Activated T-helper 1 cell treated with anti-CD3 and anti-CD28 coated beads, Interleukin-12 subunit alpha, Interleukin-12 subunit beta, Interleukin-2, Interleukin-4 antibody, amounts not matched to agents 30 ng/mL and 10 ng/mL and 1 ng/mL, durations not matched to agents 14 hours and 24 hours and 36 hours (primary cell): ENCODE measurements around the gene C19orf44. TPM values are rescaled to one million over a fixed set of nuclear protein-coding genes. Genes with fewer than 3 reads are reported as not detected.
"Not testable (repeated sequence)": the region's sequence is repeated elsewhere in the genome, so short reads cannot be mapped to it uniquely, and the experiment has no call there.

Experiments
- DNase-seq: peaks from one replicate; pipeline ENCODE4 v3.0.0; 2021; ENCODE audit warnings: low spot score
- H3K27ac Mint-ChIP-seq: one replicate; pipeline ENCODE4 v1.8.0; 2021; ENCODE audit warnings: mild to moderate bottlenecking, mixed read lengths
- H3K27me3 Mint-ChIP-seq: one replicate; pipeline ENCODE4 v1.8.0; 2022; ENCODE audit warnings: mild to moderate bottlenecking, moderate library complexity, mixed read lengths; ENCODE audit not compliant: insufficient read depth
- H3K36me3 Mint-ChIP-seq: one replicate; pipeline ENCODE4 v1.8.0; 2021; ENCODE audit warnings: low read depth, mixed read lengths
- H3K4me1 Mint-ChIP-seq: one replicate; pipeline ENCODE4 v1.8.0; 2021; ENCODE audit warnings: low read depth, mixed read lengths
- H3K4me3 Mint-ChIP-seq: one replicate; pipeline ENCODE4 v1.8.0; 2021; ENCODE audit warnings: mild to moderate bottlenecking, moderate library complexity, mixed read lengths
- H3K9me3 Mint-ChIP-seq: one replicate; pipeline ENCODE4 v1.8.0; 2021; ENCODE audit warnings: mixed read lengths
- intact Hi-C: fragments of 100-400 bp; cut with micrococcal nuclease; formaldehyde crosslinking; loops from one replicate; pipeline ENCODE4 v1.15.1; 2024
- total RNA-seq: library from RNA; stranded (reverse); gene quantifications from 2 replicates; pipeline ENCODE4 v1.2.3, GENCODE V29; 2022

C19orf44 gene
- total RNA-seq, 1 donor from 2014 or later, result 4.4 TPM

DNA sequence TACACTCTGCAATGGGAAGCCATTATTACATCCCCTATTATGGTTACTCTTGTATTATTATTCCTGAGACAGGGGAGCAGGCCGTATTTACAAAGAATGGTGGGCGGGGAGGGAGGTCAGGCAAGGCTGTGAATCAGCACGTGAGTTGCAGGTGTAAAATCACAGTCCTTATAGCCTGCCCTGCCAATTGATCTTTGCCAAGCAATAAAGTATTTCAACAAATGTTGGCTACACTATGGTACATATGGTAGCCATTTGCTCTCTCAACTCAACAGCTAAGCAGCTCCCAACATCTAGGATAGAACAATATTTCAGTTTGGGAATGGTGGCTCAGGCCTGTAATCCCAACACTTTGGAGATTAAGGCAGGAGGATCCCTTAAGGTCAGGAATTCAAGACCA is 36.5 kb upstream of the C19orf44 start:
- H3K4me1 Mint-ChIP-seq, result peaks cover 35% of the 10 kb centered on the region

DNA sequence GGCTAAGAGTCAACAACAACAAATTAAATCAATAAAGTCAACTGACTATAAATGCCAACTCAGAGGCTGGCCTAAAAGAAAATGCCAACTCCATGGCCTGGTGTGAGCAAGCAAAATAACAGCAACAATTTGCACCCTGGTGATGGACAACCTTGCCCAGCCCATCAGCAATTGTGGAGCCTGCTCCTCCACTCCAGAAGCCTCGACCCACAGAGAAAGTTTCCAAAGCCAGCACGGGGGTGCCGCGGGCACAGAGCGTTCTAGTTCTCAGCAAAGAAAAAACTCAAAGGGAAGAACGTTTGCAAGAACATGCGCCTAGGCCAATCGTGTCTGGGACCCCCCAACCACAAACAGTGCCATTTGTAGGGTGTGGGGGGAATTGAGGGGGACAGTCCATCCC is 35.7 kb upstream of the C19orf44 start:
- intact Hi-C loops, result no loop called here
- H3K4me1 Mint-ChIP-seq, result peaks cover 35% of the 10 kb centered on the region
- H3K9me3 Mint-ChIP-seq, result no peaks in the 10 kb centered on the region
- no peaks in the 10 kb centered on the region for H3K27me3 Mint-ChIP-seq
- no peak for DNase-seq
- no peak overlapping the region for H3K4me3 Mint-ChIP-seq
- no peak overlapping the region for H3K27ac Mint-ChIP-seq
- H3K36me3 Mint-ChIP-seq, result peaks cover 15% of the 10 kb centered on the region

More for the DNA sequence above, 36.5 kb upstream of the C19orf44 start:
- Mint-ChIP-seq H3K27me3 (no peaks in the 10 kb centered on the region), H3K36me3 (peaks cover 15% of the 10 kb centered on the region), H3K4me3 (no peak overlapping the region), H3K9me3 (no peaks in the 10 kb centered on the region), H3K27ac (no peak overlapping the region)
- no peak for DNase-seq
- intact Hi-C loops, result no loop called here

DNA sequence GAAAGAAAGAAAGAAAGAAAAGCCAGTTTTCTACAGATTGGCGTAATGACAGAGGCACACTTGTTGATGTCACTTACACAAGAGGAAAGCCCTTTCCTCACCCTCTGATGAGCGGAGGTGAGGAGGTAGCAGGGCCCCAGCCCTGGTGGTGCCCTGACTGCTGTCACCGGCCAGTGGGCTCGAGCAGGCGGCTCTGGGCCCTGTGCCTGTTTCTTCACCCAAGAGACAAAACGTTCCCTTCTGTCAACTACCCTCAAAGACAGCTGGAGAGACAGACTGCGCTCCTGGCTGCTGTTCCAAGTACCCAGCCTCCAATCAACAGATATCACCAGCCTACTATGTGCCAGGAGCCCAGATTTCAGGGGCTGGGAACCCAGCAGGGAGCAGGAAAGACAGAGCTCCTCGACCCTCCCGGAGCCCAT is 34.6 kb upstream of the C19orf44 start:
- H3K9me3 Mint-ChIP-seq, result no peaks in the 10 kb centered on the region
- H3K27me3 Mint-ChIP-seq, result no peaks in the 10 kb centered on the region
- DNase-seq, result no peak
- H3K4me1 Mint-ChIP-seq, result peaks cover 36% of the 10 kb centered on the region
- H3K36me3 Mint-ChIP-seq, result peaks cover 14% of the 10 kb centered on the region
- intact Hi-C loops, result no loop called here
- H3K4me3 Mint-ChIP-seq, result no peak overlapping the region
- H3K27ac Mint-ChIP-seq, result no peak overlapping the region

DNA sequence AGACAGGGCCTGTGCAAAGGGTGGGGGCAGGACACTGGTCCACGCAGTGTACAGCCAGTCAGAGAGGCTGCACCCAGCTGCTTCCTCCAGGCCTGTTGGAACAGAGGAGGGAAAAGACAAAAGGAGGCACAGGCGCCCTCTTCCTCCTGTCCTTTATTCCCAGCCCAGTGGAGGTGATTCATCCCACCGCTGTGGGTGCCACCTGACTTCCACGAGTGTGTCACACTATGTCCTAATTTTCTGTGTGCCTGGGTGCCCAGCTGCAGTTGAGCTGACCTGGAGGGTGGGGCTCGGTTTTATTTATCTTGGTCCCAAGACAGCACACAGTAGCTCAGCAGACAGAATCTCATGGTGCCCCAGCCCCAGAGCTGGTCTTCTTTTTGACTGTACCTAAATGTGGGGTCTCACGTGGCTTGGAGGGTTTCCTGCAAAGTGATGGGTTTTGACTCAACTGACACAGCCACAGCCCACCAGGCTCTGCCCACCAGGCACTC is 33.4 kb upstream of the C19orf44 start:
- Mint-ChIP-seq H3K27ac (no peak overlapping the region), H3K9me3 (no peaks in the 10 kb centered on the region), H3K4me1 (peaks cover 34% of the 10 kb centered on the region), H3K4me3 (no peak overlapping the region), H3K36me3 (peaks cover 12% of the 10 kb centered on the region), H3K27me3 (no peaks in the 10 kb centered on the region)
- no peak for DNase-seq
- intact Hi-C loops, result no loop called here

DNA sequence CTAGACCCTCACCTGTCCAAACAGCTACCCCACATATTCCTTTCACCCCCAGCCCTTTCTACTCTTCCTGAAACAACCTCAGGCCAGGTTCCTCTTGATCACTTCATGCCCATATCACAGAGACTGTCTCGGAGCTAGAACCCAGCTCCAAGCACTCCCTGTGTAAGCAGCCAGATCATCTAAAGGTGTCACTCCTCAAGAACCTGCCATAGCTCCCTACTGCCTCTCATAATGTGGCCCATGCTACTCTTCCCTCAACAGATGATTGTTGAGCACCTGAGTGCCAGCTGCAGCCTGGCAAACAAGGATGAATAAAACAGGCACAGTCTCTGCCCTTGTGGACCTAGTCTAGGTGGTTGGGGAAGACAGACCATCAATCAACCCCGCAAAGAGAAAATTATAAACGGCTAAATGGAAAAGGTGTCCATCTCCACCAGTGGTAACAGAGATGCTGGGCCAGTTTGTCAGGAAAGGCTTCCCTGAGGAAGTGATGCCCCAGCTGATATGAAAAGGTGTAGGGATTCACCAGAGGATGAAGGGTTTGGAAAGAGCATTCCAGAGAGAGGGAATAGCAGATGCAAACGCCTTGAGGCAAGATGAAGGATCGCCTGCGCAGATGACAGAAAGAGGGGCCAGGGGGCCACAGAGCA is 32.7 kb upstream of the C19orf44 start:
- peaks cover 30% of the 10 kb centered on the region for H3K4me1 Mint-ChIP-seq
- intact Hi-C loops, result no loop called here

DNA sequence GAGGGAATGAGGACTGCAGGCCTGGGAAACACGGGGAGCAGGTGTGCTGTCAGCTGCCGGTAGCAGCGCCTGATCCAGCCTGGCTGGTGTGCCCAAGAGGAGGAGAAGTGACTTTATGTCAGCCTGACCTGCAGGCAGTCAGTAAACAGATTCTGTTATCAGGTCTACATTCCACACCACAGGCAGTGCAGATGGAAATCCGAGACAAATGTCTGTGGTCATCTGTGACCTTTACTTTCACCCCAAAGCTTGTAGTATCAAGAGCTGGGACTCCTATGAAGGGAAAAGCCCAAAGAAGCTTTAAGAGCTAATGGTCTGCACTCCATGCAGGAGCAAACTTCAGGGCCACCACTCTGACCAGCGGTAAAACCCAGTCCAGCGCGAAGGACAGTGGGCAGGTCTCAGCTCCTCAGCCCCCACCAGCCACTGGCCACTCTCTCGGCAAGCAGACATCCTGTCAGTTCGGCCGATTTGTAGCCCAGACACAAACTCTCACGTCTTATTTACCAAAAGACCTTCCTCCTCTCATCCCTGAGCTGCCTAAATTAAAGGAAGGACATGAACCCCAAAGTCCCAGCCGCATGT is 32.1 kb upstream of the C19orf44 start:
- Mint-ChIP-seq H3K9me3 (no peaks in the 10 kb centered on the region), H3K27ac (no peak overlapping the region), H3K27me3 (no peaks in the 10 kb centered on the region), H3K36me3 (peaks cover 9% of the 10 kb centered on the region), H3K4me3 (no peak overlapping the region), H3K4me1 (peaks cover 26% of the 10 kb centered on the region)
- DNase-seq, result no peak
- intact Hi-C loops, result no loop called here

More for the DNA sequence above, 32.7 kb upstream of the C19orf44 start:
- Mint-ChIP-seq H3K27me3 (no peaks in the 10 kb centered on the region), H3K4me3 (no peak overlapping the region), H3K9me3 (no peaks in the 10 kb centered on the region), H3K27ac (no peak overlapping the region), H3K36me3 (peaks cover 11% of the 10 kb centered on the region)
- no peak for DNase-seq

DNA sequence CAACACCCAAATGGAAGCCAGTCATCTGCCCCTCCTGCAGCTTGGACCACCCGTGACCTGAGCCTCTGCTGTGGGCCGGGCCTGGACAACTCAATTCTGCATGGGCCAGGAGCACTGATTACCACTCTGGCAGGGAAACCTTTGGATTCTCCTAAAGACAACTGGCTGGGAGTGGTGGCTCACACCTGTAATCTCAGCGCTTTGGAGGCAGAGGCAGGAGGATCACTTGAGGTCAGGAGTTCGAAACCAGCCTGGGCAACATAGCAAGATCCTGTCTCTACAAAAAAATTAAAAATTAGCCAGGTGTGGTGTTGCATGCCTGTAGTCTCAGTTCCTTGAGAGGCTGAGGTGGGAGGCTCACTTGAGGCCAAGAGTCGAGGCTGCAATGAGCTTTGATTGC is 31.0 kb upstream of the C19orf44 start:
- peaks cover 31% of the 10 kb centered on the region for H3K4me1 Mint-ChIP-seq
- H3K27me3 Mint-ChIP-seq, result no peaks in the 10 kb centered on the region

DNA sequence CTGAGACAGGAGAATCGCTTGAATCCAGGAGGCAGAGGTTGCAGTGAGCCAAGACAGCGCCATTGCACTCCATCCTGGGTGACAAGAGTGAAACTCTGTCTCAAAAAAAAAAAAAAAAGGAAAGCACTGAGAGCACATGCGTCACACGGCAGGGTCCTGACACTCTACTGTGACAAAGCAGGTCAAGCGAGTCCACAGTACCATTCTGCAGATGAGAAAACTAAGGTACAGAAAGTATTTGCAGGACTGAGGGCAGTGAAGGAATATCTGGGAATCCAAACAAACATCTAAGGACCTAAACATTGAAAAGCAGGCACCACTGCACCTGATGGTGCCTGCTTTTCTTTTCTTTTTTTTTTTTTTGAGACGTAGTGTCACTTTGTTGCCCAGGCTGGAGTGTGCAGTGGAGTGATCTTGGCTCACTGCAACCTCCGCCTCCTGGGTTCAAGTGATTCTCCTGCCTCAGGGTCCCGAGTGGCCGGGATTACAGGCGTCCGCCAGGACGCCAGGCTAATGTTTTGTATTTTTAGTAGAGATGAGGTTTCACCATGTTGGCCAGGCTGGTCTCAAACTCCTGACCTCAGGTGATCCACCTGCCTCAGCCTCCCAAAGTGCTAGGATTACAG is 29.3 kb upstream of the C19orf44 start:
- intact Hi-C loops, DNase-seq, H3K27me3 Mint-ChIP-seq, H3K4me3 Mint-ChIP-seq, H3K9me3 Mint-ChIP-seq, H3K27ac Mint-ChIP-seq: not testable (repeated sequence)
- H3K4me1 Mint-ChIP-seq, result peaks cover 41% of the 10 kb centered on the region
- peaks cover 11% of the 10 kb centered on the region for H3K36me3 Mint-ChIP-seq

More for the DNA sequence above, 31.0 kb upstream of the C19orf44 start:
- H3K36me3 Mint-ChIP-seq, result peaks cover 11% of the 10 kb centered on the region
- DNase-seq, result no peak
- intact Hi-C loops, result no loop called here
- no peak overlapping the region for H3K27ac Mint-ChIP-seq
- no peak overlapping the region for H3K4me3 Mint-ChIP-seq
- H3K9me3 Mint-ChIP-seq, result no peaks in the 10 kb centered on the region

DNA sequence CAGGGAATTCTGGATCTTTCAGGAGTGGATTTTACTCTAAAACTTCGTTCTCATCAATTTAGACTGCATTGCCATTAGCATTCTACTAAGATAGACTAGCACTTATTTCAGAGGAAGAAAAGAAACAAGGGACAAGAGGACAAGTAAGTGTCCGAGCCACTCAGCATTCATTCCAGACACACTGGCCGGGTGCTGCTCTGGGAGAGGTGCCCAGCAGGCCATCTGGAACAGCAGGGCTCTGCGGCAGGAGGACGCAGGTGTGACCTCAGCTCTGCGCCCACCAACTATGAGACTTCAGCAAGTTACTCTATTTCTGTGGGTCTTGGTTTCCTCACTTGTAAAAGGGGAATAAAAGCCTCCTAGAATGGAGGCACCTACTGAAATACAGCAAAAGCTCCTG is 28.6 kb upstream of the C19orf44 start:
- Mint-ChIP-seq H3K9me3 (no peaks in the 10 kb centered on the region), H3K27ac (no peak overlapping the region), H3K36me3 (peaks cover 11% of the 10 kb centered on the region), H3K27me3 (no peaks in the 10 kb centered on the region), H3K4me3 (no peak overlapping the region), H3K4me1 (peaks cover 41% of the 10 kb centered on the region)
- no peak for DNase-seq
- intact Hi-C loops, result no loop called here

DNA sequence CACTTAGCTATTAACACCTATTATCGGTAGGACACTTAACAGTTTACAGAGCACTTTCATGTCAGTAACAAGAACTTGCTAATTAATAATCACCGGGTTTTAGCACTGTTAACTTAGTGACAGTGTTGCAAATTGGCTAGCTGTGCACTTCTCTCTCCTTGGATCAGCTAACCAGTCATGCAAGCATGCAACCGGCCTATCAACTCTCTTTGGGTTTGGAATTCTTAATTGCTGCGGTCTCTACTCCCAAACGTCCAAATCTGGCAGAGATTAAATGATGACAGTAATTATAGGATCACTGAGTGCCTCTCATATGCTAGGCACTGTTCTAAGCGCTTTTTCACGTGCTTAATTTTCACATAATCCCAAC is 25.7 kb upstream of the C19orf44 start:
- intact Hi-C loops, result loop anchor here (2.0 to 10.0 kb wide), 3 partner anchors 102 to 1346 kb away; partner anchors contain the start of genes RASAL3 and SLC35E1
- Mint-ChIP-seq H3K9me3 (no peaks in the 10 kb centered on the region), H3K4me1 (peaks cover 30% of the 10 kb centered on the region), H3K27ac (peak overlapping the region; percentile 72), H3K36me3 (peaks cover 6% of the 10 kb centered on the region), H3K4me3 (peak overlapping the region; percentile 90), H3K27me3 (no peaks in the 10 kb centered on the region)
- DNase-seq, result no peak

DNA sequence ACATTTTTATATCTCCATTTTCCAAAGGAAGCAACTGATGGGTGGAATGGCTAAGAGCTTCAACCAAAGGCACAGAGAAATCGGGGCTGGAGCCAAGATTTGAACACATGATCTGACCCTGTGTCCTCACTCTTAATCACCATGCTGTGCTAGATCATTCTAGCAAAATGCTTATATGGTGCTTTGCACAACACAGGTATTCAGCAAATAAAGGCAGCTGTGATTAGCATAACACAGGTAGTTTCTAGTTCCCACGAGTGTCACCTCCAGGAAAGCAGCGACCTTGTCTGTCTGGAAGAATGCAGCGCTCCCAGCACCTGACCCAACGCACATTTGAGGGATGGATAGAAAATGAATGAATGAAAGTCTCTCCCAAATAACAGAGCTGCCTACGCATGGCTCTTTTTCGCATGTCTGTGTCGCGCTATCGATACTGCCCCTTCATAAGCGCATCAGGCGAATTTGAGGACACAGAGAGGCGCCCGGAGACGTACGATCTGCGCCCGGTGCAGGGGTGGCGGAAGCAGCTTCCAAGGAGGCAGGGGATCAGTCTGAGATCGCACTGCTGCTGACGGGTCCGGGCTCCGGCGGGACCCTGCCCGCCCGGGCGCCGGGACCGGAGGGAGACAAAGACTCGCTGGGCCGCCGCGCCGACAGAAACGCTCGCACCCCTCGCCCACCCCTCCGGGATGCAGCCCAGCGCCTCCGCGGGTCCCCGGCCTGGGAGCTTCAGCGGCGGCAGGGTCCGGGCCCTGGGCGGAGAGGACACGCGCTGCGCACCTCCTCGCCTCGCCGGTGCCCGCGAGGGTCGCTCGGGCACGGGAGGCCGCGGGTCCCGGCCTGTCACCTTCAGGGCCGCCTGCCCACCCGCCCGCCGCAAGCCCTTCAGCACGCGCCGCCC is 25.0 kb upstream of the C19orf44 start:
- H3K9me3 Mint-ChIP-seq, result no peaks in the 10 kb centered on the region
- H3K27me3 Mint-ChIP-seq, result no peaks in the 10 kb centered on the region
- peak; percentile 22 for DNase-seq
- H3K4me3 Mint-ChIP-seq, result peak overlapping the region; percentile 90
- H3K27ac Mint-ChIP-seq, result peak overlapping the region; percentile 72
- intact Hi-C loops, result loop anchor here (2.0 to 10.0 kb wide), 3 partner anchors 101 to 1346 kb away; partner anchors contain the start of genes RASAL3 and SLC35E1
- peaks cover 6% of the 10 kb centered on the region for H3K36me3 Mint-ChIP-seq
- peaks cover 28% of the 10 kb centered on the region for H3K4me1 Mint-ChIP-seq

DNA sequence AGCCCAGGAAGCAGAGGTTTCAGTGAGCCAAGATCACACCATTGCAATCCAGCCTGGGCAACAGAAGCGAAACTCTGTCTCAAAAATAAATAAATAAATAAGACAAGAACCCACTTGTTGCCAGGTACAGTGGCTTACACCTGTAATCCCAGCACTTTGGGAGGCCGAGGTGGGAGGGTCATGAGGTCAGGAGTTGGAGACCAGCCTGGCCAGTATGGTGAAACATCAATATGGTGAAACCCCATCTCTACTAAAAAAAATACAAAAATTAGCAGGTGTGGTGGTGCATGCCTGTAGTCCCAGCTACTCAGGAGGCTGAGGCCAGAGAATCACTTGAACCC is 23.7 kb upstream of the C19orf44 start:
- H3K27ac Mint-ChIP-seq, DNase-seq, H3K9me3 Mint-ChIP-seq, H3K27me3 Mint-ChIP-seq, H3K36me3 Mint-ChIP-seq: not testable (repeated sequence)
- Mint-ChIP-seq H3K4me1 (peaks cover 21% of the 10 kb centered on the region), H3K4me3 (peak overlapping the region; percentile 80)
- intact Hi-C loops, result loop anchor here (1.0 to 10.0 kb wide), 7 partner anchors 24 to 1008 kb away; partner anchors contain the start of genes AP1M1, C19orf44, CALR3 and CHERP
